ENCODE measurements around the gene SPOPL. TPM values are rescaled to one million over a fixed set of nuclear protein-coding genes. Genes with fewer than 3 reads are reported as not detected.

The SPOPL gene
- total RNA-seq, 2 donors from 2014 or later: 19.7 to 24.9 TPM

DNA sequence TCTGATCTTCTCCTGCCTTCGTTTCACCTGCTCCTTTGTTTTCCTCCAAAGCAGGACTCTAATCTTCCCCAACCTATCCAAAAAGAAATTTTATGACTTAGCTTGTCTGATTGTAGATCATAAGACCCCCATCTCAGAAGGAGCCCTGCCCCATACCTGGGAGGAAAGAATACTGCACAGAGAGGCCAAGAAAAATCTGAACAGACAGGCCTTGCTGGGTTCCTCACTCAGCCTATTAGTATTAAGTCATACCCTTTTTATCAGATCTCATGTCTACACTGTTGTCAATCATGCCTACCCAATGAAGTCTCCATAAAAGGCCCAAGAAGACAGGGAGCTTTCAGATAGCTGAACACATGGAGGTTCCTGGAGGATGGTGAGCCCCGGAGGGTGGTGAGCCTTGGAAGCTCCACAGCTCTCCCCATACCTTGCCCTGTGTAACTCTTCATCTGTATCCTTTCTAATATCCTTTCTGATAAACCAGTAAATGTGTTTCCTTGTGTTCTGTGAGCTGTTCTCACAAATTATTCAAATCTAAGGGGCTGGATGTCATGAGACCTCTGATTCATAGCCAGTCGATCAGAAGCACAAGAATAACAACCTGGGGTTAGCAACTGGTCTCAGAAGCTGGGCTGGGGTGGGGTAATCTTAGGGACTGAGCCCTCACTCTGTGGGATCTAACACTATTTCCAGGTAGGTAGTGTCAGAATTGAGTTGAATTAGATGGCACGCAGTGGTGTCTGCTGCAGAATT lies 108.8 kb downstream of the SPOPL start:
- Histone ChIP-seq H3K9me3 (no peaks in the 10 kb centered on the region), H3K27me3 (replicated peaks; ENCODE audit: insufficient read depth) (no peaks in the 10 kb centered on the region), H3K4me1 (replicated peaks) (no peaks in the 10 kb centered on the region), H3K4me3 (no peak overlapping the region), H3K27ac (no peak overlapping the region), H3K36me3 (no peaks in the 10 kb centered on the region)
- WGBS: 94% methylated on average over 4 of the region's 4 CpGs
- intact Hi-C loops (cut with DNase I): no loop called here
- TF ChIP-seq, protein P1, sequence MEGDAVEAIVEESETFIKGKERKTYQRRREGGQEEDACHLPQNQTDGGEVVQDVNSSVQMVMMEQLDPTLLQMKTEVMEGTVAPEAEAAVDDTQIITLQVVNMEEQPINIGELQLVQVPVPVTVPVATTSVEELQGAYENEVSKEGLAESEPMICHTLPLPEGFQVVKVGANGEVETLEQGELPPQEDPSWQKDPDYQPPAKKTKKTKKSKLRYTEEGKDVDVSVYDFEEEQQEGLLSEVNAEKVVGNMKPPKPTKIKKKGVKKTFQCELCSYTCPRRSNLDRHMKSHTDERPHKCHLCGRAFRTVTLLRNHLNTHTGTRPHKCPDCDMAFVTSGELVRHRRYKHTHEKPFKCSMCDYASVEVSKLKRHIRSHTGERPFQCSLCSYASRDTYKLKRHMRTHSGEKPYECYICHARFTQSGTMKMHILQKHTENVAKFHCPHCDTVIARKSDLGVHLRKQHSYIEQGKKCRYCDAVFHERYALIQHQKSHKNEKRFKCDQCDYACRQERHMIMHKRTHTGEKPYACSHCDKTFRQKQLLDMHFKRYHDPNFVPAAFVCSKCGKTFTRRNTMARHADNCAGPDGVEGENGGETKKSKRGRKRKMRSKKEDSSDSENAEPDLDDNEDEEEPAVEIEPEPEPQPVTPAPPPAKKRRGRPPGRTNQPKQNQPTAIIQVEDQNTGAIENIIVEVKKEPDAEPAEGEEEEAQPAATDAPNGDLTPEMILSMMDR (IDR thresholded peaks at IDR 0.05): no peak
- TF ChIP-seq POLR2AphosphoS5 (IDR thresholded peaks at IDR 0.05) (no peak), POLR2A (IDR thresholded peaks at IDR 0.05) (no peak)
- no peak for DNase-seq (ENCODE audit: low spot score)

DNA sequence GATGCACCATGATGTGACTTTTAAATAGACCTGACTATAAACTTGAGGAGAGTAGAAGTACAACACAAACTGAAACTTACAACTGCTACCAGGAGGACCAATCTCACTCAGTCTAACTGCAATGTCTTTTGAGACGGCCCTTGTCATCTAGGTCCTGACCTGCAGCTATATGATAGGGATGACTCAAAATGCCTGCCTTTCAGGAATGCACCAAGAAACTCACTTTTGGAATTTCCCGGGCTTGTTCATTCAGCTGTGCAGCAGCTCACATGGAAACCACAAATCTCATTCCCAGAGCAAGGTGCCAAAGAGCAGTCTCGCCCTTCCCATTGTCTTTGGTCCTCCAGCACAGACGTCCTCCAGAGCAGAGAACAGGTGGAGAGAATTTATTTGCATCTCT lies 113.7 kb downstream of the SPOPL start:
- H3K27me3 ChIP-seq (replicated peaks; ENCODE audit: insufficient read depth): no peaks in the 10 kb centered on the region
- no peaks in the 10 kb centered on the region for H3K9me3 ChIP-seq
- whole genome bisulfite sequencing: 62% methylated on average over 4 of the region's 4 CpGs
- H3K36me3 ChIP-seq: no peaks in the 10 kb centered on the region
- TF ChIP-seq, protein P1 (IDR thresholded peaks at IDR 0.05): no peak
- TF ChIP-seq POLR2A (IDR thresholded peaks at IDR 0.05): no peak
- TF ChIP-seq POLR2AphosphoS5 (IDR thresholded peaks at IDR 0.05): no peak
- no peak overlapping the region for H3K27ac ChIP-seq
- no peak overlapping the region for H3K4me3 ChIP-seq
- DNase-seq (ENCODE audit: low spot score): no peak
- no peaks in the 10 kb centered on the region for H3K4me1 ChIP-seq (replicated peaks)
- intact Hi-C loops (cut with DNase I): no loop called here

DNA sequence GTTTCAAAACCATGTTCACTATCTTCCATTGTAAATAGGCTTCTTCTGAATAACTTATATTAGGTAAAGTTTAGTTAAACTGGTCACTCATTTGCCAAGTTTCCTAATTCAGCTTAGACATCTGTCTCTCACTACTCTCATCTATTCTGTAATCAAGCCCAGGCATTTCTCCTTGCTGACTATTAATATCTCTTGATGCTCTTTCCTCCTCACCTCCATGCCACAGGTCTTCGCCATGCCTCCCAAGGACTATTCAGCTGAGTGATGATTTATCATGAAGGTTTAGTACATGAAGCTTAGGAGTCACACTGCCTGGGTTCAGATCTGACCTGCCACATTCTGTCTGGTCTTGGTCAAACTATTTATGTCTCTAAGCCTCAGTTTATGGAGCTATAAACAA lies 115.5 kb downstream of the SPOPL start:
- WGBS: 94% methylated on average over 1 of the region's 1 CpG

DNA sequence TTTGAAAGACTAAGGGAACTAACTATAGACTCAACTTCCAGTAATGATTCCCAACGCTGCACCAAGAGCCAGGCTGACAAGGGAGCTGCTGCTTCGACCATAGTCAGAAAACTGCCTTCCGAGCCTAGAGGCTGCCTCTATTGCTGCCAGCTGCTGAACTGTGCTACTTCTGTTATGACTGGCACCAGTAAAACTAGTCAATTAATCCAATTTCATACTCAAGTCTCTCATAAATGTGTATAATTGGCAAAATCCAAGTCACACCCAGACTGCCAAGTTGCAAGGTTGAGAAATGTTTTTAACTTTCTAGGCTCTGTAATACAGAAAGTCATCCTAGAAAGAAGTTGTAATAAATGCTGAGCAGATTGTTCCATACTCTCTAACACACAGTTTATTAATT lies 117.4 kb downstream of the SPOPL start:
- Histone ChIP-seq H3K4me3 (no peak overlapping the region), H3K27ac (no peak overlapping the region), H3K27me3 (replicated peaks; ENCODE audit: insufficient read depth) (no peaks in the 10 kb centered on the region), H3K36me3 (no peaks in the 10 kb centered on the region), H3K9me3 (no peaks in the 10 kb centered on the region), H3K4me1 (replicated peaks) (no peaks in the 10 kb centered on the region)
- no peak for TF ChIP-seq POLR2AphosphoS5 (IDR thresholded peaks at IDR 0.05)
- TF ChIP-seq, protein P1 (IDR thresholded peaks at IDR 0.05): no peak
- intact Hi-C loops (cut with DNase I): no loop called here
- 79% methylated on average over 3 of the region's 3 CpGs for WGBS
- DNase-seq (ENCODE audit: low spot score): no peak

More for the DNA sequence above, 115.5 kb downstream of the SPOPL start:
- Histone ChIP-seq H3K36me3 (no peaks in the 10 kb centered on the region), H3K4me3 (no peak overlapping the region), H3K27ac (no peak overlapping the region), H3K27me3 (replicated peaks; ENCODE audit: insufficient read depth) (no peaks in the 10 kb centered on the region), H3K4me1 (replicated peaks) (no peaks in the 10 kb centered on the region), H3K9me3 (no peaks in the 10 kb centered on the region)
- no peak for DNase-seq (ENCODE audit: low spot score)
- TF ChIP-seq POLR2A (IDR thresholded peaks at IDR 0.05) (no peak), POLR2AphosphoS5 (IDR thresholded peaks at IDR 0.05) (no peak)
- TF ChIP-seq, protein P1 (IDR thresholded peaks at IDR 0.05): no peak
- intact Hi-C loops (cut with DNase I): no loop called here

DNA sequence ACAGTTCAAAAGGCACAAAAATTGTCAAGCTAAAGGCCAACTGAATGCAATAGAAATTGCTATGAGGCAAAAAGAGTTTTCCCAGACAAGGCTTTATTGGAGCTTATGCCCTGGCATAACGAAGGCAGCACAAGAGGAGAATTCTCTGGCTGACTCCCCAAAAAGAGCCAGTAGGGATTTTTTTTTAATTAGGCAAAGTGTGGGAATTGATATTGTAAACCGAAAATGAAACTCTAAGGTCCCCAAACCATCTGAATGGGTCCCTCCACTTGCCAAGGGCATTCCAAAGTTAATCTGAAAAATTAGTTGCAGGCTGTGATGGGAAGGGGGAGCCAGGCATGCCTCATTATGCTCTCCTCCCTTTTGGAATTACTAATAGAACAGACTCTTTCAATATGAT lies 118.9 kb downstream of the SPOPL start:
- H3K27ac ChIP-seq: no peak overlapping the region

More for the DNA sequence above, 118.9 kb downstream of the SPOPL start:
- Histone ChIP-seq H3K36me3 (no peaks in the 10 kb centered on the region), H3K4me1 (replicated peaks) (no peaks in the 10 kb centered on the region), H3K27me3 (replicated peaks; ENCODE audit: insufficient read depth) (no peaks in the 10 kb centered on the region), H3K4me3 (no peak overlapping the region), H3K9me3 (no peaks in the 10 kb centered on the region)
- TF ChIP-seq POLR2AphosphoS5 (IDR thresholded peaks at IDR 0.05): no peak
- TF ChIP-seq, protein P1 (IDR thresholded peaks at IDR 0.05): no peak
- TF ChIP-seq POLR2A (IDR thresholded peaks at IDR 0.05): no peak
- WGBS: 79% methylated on average over 2 of the region's 2 CpGs
- DNase-seq (ENCODE audit: low spot score): no peak
- intact Hi-C loops (cut with DNase I): no loop called here
